GM23248 (cell line): ENCODE results near the gene PCSK4. TPM values are rescaled to one million over a fixed set of nuclear protein-coding genes. Genes with fewer than 3 reads are reported as not detected.

ENCODE experiments used
- DNase-seq: peaks from one replicate; pipeline ENCODE4 v3.0.0-alpha.2; 2015
- H2AFZ ChIP-seq: fragments of 200-600 bp; sonication (generic); 2 replicates; pipeline ENCODE4 v1.6.1; 2016; ENCODE audit warnings: antibody characterized with exemption
- H3F3A ChIP-seq: fragments of 200-600 bp; sonication (generic); 2 replicates; pipeline ENCODE4 v1.6.1; 2016; ENCODE audit warnings: mild to moderate bottlenecking, antibody characterized with exemption, mixed run types; ENCODE audit not compliant: insufficient read depth
- H3K27ac ChIP-seq: fragments of 200-600 bp; sonication (generic); 2 replicates; pipeline ENCODE4 v1.5.1; 2016; ENCODE audit warnings: mild to moderate bottlenecking
- H3K27me3 ChIP-seq: fragments of 200-600 bp; sonication (generic); replicated peaks from 2 replicates; pipeline ENCODE4 v1.6.1; 2016; ENCODE audit warnings: mild to moderate bottlenecking; ENCODE audit not compliant: insufficient read depth
- H3K36me3 ChIP-seq: fragments of 200-600 bp; sonication (generic); 2 replicates; pipeline ENCODE4 v1.6.1; 2016; ENCODE audit warnings: low read depth, mild to moderate bottlenecking
- H3K4me1 ChIP-seq: fragments of 200-600 bp; sonication (generic); 2 replicates; pipeline ENCODE4 v1.6.1; 2016; ENCODE audit warnings: mild to moderate bottlenecking; ENCODE audit not compliant: insufficient read depth
- H3K4me2 ChIP-seq: fragments of 200-600 bp; sonication (generic); one replicate; pipeline ENCODE4 v1.6.1; 2016; ENCODE audit warnings: mild to moderate bottlenecking; ENCODE audit not compliant: unreplicated experiment
- H3K4me3 ChIP-seq: fragments of 200-600 bp; sonication (generic); 2 replicates; pipeline ENCODE4 v1.5.1; 2016; ENCODE audit warnings: mild to moderate bottlenecking
- H3K79me2 ChIP-seq: fragments of 200-600 bp; sonication (generic); 2 replicates; pipeline ENCODE4 v1.6.1; 2016; ENCODE audit warnings: mild to moderate bottlenecking; ENCODE audit not compliant: insufficient read depth
- H3K9ac ChIP-seq: fragments of 200-600 bp; sonication (generic); 2 replicates; pipeline ENCODE4 v1.6.1; 2016; ENCODE audit warnings: mild to moderate bottlenecking
- H3K9me2 ChIP-seq: fragments of 200-600 bp; sonication (generic); 2 replicates; pipeline ENCODE4 v1.6.1; 2016; ENCODE audit warnings: mixed run types, mild to moderate bottlenecking, moderate library complexity; ENCODE audit not compliant: insufficient read depth
- H3K9me3 ChIP-seq: fragments of 200-600 bp; sonication (generic); one replicate; pipeline ENCODE4 v1.6.1; 2017; ENCODE audit warnings: low read depth
- H4K20me1 ChIP-seq: fragments of 200-600 bp; sonication (generic); 2 replicates; pipeline ENCODE4 v1.6.0; 2016; ENCODE audit not compliant: insufficient read depth
- EZH2 ChIP-seq: fragments of 200-600 bp; sonication (generic); IDR thresholded peaks from 2 replicates; pipeline ENCODE4 v1.6.1; 2018; ENCODE audit warnings: antibody characterized with exemption, mild to moderate bottlenecking; ENCODE audit not compliant: insufficient read depth, poor library complexity, severe bottlenecking
- EZH2phosphoT487 ChIP-seq: fragments of 200-600 bp; sonication (generic); IDR thresholded peaks from 2 replicates; pipeline ENCODE4 v1.6.1; 2018; ENCODE audit warnings: antibody characterized with exemption, moderate library complexity, mild to moderate bottlenecking, low read depth; ENCODE audit not compliant: insufficient read depth
- WGBS, 2 experiments: methylation state at CpG; one replicate each; pipeline ENCODE4 v1.1.6; 2015 to 2017; ENCODE audit warnings: low lambda C conversion rate in 2 of 2, low coverage in 1 of 2; ENCODE audit errors: missing lambda C conversion rate in 2 of 2; 5-methylcytosine and 5-hydroxymethylcytosine counted together
- in situ Hi-C: fragments of 300-500 bp; cut with MboI; formaldehyde crosslinking; loops from 2 replicates; pipeline ENCODE4 v1.15.0; 2020
- polyA plus RNA-seq: library from polyadenylated mRNA; unstranded; fragments of >200 nt; fragmentation: Nextera tagmentation; extraction: Ambion mirVana; gene quantifications from 2 replicates; pipeline ENCODE4 v1.2.1, GENCODE V29; 2016
- total RNA-seq: library from RNA; depleted of rRNA; stranded (reverse); fragments of >200 nt; shearing (Covaris generic); gene quantifications from 2 replicates; pipeline ENCODE4 v1.2.3, GENCODE V29; 2014

The PCSK4 gene
- total and polyA plus RNA-seq, 2 experiments from 2014 or later: 0.28 to 0.76 TPM

- TF ChIP-seq EZH2 (no peak), EZH2phosphoT487 (no peak)
- Histone ChIP-seq H3K4me1 (no peaks in the 10 kb centered on the region), H3K4me3 (no peak overlapping the region), H3K9me2 (no peaks in the 10 kb centered on the region), H3K27ac (no peak overlapping the region), H3K9ac (no peak overlapping the region), H3K4me2 (no peak overlapping the region), H2AFZ (no peak overlapping the region), H3K9me3 (no peaks in the 10 kb centered on the region), H3F3A (no peaks in the 10 kb centered on the region), H3K79me2 (no peaks in the 10 kb centered on the region), H3K27me3 (no peaks in the 10 kb centered on the region), H3K36me3 (no peaks in the 10 kb centered on the region), H4K20me1 (no peaks in the 10 kb centered on the region)
- in situ Hi-C loops: no loop called here
- 86 to 87% methylated on average over 24 to 56 of the region's 56 CpGs for WGBS, 2 experiments
- DNase-seq: no peak
Measured at GRCh38 chr19:1486720-1487575, 3.2 kb downstream of the PCSK4 start.

- no peaks in the 10 kb centered on the region for H3K9me3 ChIP-seq
- no peaks in the 10 kb centered on the region for H3F3A ChIP-seq
- DNase-seq: no peak
- no peaks in the 10 kb centered on the region for H3K4me1 ChIP-seq
- no peaks in the 10 kb centered on the region for H3K27me3 ChIP-seq
- H2AFZ ChIP-seq: no peak overlapping the region
- no peaks in the 10 kb centered on the region for H3K36me3 ChIP-seq
- in situ Hi-C loops: no loop called here
- no peaks in the 10 kb centered on the region for H3K9me2 ChIP-seq
- H3K4me3 ChIP-seq: no peak overlapping the region
- no peak overlapping the region for H3K9ac ChIP-seq
- H3K27ac ChIP-seq: no peak overlapping the region
- TF ChIP-seq EZH2: no peak
- no peak for TF ChIP-seq EZH2phosphoT487
- no peaks in the 10 kb centered on the region for H3K79me2 ChIP-seq
- no peak overlapping the region for H3K4me2 ChIP-seq
- H4K20me1 ChIP-seq: no peaks in the 10 kb centered on the region
- 73 to 83% methylated on average over 16 to 23 of the region's 23 CpGs for WGBS, 2 experiments
Measured at GRCh38 chr19:1483979-1484428, 6.1 kb downstream of the PCSK4 start.

GRCh38 chr19:1483131-1483978, 6.8 kb downstream of the PCSK4 start:
- Histone ChIP-seq H3K4me1 (no peaks in the 10 kb centered on the region), H3K4me2 (no peak overlapping the region), H3K79me2 (peaks cover 6% of the 10 kb centered on the region), H3K36me3 (no peaks in the 10 kb centered on the region), H3F3A (no peaks in the 10 kb centered on the region), H3K4me3 (no peak overlapping the region), H3K9me3 (no peaks in the 10 kb centered on the region), H4K20me1 (no peaks in the 10 kb centered on the region), H3K9ac (no peak overlapping the region), H3K9me2 (no peaks in the 10 kb centered on the region), H2AFZ (no peak overlapping the region), H3K27ac (no peak overlapping the region), H3K27me3 (no peaks in the 10 kb centered on the region)
- no peak for TF ChIP-seq EZH2
- TF ChIP-seq EZH2phosphoT487: no peak
- WGBS, 2 experiments: 91 to 92% methylated on average over 37 to 77 of the region's 77 CpGs
- no peak for DNase-seq
- in situ Hi-C loops: no loop called here

GRCh38 chr19:1482361-1483130, 7.6 kb downstream of the PCSK4 start:
- Histone ChIP-seq H3K36me3 (no peaks in the 10 kb centered on the region), H3K79me2 (peaks cover 14% of the 10 kb centered on the region), H3K4me1 (no peaks in the 10 kb centered on the region), H3K4me2 (no peak overlapping the region), H3K9me2 (no peaks in the 10 kb centered on the region), H3K9ac (no peak overlapping the region), H3F3A (no peaks in the 10 kb centered on the region), H3K27ac (no peak overlapping the region), H4K20me1 (no peaks in the 10 kb centered on the region), H3K4me3 (no peak overlapping the region), H3K9me3 (no peaks in the 10 kb centered on the region), H2AFZ (no peak overlapping the region), H3K27me3 (no peaks in the 10 kb centered on the region)
- TF ChIP-seq EZH2: no peak
- TF ChIP-seq EZH2phosphoT487: no peak
- DNase-seq: no peak
- 75 to 81% methylated on average over 34 to 37 of the region's 37 CpGs for whole genome bisulfite sequencing, 2 experiments
- in situ Hi-C loops: no loop called here
